GM23338 (cell line): Measurements from ENCODE around the gene CEBPG.

Experiments used
- CREB1 ChIP-seq: fragments of 250-450 bp; sonication (Bioruptor Pico); IDR thresholded peaks from 2 replicates; pipeline ENCODE4 v1.5.0; 2020; ENCODE audit warnings: low read depth, mild to moderate bottlenecking, moderate library complexity
- ETS1 ChIP-seq: IDR thresholded peaks from 2 replicates; pipeline ENCODE4 v1.6.1; 2016; ENCODE audit warnings: antibody characterized with exemption
- EZH2 ChIP-seq: fragments of 200-600 bp; sonication (generic); IDR thresholded peaks from one replicate; pipeline ENCODE4 v1.8.0; 2017; ENCODE audit warnings: antibody characterized with exemption, mild to moderate bottlenecking, low read depth; ENCODE audit not compliant: unreplicated experiment
- EZH2phosphoT487 ChIP-seq: fragments of 200-600 bp; sonication (generic); IDR thresholded peaks from one replicate; pipeline ENCODE4 v1.8.1; 2018; ENCODE audit warnings: antibody characterized with exemption; ENCODE audit not compliant: unreplicated experiment
- JUNB ChIP-seq: IDR thresholded peaks from one replicate; pipeline ENCODE4 v1.6.1; 2016; ENCODE audit warnings: antibody characterized with exemption; ENCODE audit not compliant: unreplicated experiment
- NANOG ChIP-seq: IDR thresholded peaks from 2 replicates; pipeline ENCODE4 v1.6.1; 2016; ENCODE audit warnings: antibody characterized with exemption, borderline replicate concordance
- POLR2AphosphoS5 ChIP-seq: IDR thresholded peaks from 2 replicates; pipeline ENCODE4 v1.6.1; 2016; ENCODE audit warnings: antibody characterized with exemption, low read depth
- ZNF114 ChIP-seq: fragments of 250-450 bp; sonication (Bioruptor Pico); IDR thresholded peaks from 2 replicates; pipeline ENCODE4 v1.5.0; 2020; ENCODE audit warnings: mild to moderate bottlenecking, moderate library complexity
- ZNF331 ChIP-seq: fragments of 250-450 bp; sonication (Bioruptor Pico); IDR thresholded peaks from 2 replicates; pipeline ENCODE4 v1.5.0; 2020; ENCODE audit warnings: low read depth, mild to moderate bottlenecking, moderate library complexity
- ZNF462 ChIP-seq: fragments of 250-450 bp; sonication (Bioruptor Pico); IDR thresholded peaks from 2 replicates; pipeline ENCODE4 v1.5.0; 2020; ENCODE audit warnings: mild to moderate bottlenecking, moderate library complexity
- TF ChIP-seq, protein P1 (sequence below), 2 experiments: fragments of 200-600 bp in 1 of 2; sonication (generic) in 1 of 2; conservative IDR thresholded peaks; 2 replicates each; pipeline versions ENCODE4 v1.5.1 to v1.6.1; 2016 to 2017; ENCODE audit warnings: antibody characterized with exemption in 2 of 2, low read depth in 2 of 2, mild to moderate bottlenecking in 2 of 2, moderate library complexity in 1 of 2
- TF ChIP-seq, protein P2 (sequence below): IDR thresholded peaks from one replicate; pipeline ENCODE4 v1.6.1; 2018; ENCODE audit warnings: antibody characterized with exemption; ENCODE audit not compliant: unreplicated experiment

GRCh38 chr19:33324628-33325027 is 48.9 kb upstream of the CEBPG start:
- TF ChIP-seq EZH2phosphoT487 (no peak), EZH2 (no peak), POLR2AphosphoS5 (no peak), NANOG (no peak), CREB1 (CRISPR knock-in tag) (no peak), JUNB (no peak), ETS1 (no peak), ZNF331 (CRISPR knock-in tag) (no peak), ZNF114 (no peak), ZNF462 (CRISPR knock-in tag) (no peak)
- TF ChIP-seq, protein P1, sequence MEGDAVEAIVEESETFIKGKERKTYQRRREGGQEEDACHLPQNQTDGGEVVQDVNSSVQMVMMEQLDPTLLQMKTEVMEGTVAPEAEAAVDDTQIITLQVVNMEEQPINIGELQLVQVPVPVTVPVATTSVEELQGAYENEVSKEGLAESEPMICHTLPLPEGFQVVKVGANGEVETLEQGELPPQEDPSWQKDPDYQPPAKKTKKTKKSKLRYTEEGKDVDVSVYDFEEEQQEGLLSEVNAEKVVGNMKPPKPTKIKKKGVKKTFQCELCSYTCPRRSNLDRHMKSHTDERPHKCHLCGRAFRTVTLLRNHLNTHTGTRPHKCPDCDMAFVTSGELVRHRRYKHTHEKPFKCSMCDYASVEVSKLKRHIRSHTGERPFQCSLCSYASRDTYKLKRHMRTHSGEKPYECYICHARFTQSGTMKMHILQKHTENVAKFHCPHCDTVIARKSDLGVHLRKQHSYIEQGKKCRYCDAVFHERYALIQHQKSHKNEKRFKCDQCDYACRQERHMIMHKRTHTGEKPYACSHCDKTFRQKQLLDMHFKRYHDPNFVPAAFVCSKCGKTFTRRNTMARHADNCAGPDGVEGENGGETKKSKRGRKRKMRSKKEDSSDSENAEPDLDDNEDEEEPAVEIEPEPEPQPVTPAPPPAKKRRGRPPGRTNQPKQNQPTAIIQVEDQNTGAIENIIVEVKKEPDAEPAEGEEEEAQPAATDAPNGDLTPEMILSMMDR (conservative IDR thresholded peaks at IDR 0.05; ENCODE audit: low read depth in 2 of 2): no peak
- TF ChIP-seq, protein P2, sequence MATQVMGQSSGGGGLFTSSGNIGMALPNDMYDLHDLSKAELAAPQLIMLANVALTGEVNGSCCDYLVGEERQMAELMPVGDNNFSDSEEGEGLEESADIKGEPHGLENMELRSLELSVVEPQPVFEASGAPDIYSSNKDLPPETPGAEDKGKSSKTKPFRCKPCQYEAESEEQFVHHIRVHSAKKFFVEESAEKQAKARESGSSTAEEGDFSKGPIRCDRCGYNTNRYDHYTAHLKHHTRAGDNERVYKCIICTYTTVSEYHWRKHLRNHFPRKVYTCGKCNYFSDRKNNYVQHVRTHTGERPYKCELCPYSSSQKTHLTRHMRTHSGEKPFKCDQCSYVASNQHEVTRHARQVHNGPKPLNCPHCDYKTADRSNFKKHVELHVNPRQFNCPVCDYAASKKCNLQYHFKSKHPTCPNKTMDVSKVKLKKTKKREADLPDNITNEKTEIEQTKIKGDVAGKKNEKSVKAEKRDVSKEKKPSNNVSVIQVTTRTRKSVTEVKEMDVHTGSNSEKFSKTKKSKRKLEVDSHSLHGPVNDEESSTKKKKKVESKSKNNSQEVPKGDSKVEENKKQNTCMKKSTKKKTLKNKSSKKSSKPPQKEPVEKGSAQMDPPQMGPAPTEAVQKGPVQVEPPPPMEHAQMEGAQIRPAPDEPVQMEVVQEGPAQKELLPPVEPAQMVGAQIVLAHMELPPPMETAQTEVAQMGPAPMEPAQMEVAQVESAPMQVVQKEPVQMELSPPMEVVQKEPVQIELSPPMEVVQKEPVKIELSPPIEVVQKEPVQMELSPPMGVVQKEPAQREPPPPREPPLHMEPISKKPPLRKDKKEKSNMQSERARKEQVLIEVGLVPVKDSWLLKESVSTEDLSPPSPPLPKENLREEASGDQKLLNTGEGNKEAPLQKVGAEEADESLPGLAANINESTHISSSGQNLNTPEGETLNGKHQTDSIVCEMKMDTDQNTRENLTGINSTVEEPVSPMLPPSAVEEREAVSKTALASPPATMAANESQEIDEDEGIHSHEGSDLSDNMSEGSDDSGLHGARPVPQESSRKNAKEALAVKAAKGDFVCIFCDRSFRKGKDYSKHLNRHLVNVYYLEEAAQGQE: no peak
